Suppressor macrophage (primary cell): ENCODE results near the gene FYCO1.

Experiments
- DNase-seq, 4 experiments: peaks; one replicate each; pipeline ENCODE4 v3.0.0-alpha.2; 2020 to 2022

FYCO1 gene

DNA sequence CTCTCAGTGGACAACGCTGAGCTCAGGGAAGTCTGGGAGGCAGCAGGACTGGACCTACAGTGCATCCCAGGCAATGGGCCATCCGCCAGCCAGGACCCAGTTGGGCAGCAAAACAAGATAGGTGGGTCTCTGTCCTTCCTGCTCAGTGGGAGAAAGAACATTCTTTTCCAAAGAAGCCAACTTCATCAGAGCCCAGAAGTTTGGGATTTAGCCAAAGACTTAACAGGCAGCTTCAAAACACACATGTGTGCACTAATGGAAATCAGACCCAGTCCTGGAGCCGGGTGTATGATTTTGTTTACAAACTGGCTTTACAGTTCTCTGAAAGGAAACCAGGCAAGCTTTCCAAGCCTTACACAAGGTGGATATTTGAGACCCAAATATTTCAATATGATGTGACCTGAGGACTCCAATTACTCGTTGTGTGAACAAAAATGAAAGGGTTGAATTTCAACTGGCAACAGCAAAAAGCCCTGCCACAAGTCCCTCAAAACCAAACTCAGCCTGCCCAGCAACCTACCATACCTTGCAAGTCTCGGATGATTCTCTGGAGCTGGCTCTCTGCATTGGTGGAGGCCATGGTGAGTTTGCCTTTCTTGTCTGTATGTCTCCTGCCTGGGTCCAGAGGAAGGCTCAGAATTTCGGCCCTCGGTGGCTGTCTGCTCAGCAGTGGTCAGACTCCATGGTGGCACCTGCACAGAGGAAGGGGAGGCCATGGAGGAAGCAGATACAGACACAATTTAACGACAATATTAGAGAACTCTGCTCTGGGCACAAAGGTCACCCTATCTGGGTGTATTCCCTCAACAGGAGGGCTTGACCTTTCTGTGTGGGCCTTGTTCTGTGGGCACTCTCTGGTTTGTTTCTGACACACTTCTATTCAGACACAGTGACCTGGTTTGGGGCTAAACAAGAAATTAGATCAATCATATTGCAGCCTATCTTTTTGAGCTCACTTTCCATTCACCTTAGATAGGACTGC lies 11.0 kb downstream of the FYCO1 start:
- no peak for DNase-seq

DNA sequence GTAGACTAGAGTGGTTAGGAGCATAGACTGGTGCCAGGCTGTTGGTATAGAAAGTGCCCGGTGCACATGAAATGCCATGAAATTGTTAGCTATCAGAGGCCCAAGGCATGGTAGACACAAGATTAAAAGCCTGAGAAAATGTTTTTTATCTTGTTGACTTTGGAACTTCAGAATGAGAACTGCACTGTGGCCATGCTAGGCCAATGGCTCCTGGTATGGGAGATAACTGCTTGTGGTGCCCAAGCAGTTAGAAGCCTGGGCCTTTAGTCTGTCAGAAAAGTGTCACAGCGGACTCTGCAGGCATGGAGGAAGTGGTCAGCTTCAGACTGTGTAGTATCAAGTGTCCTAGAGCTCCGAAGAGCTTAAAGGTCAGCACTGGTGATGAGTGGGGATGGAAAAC lies 11.9 kb downstream of the FYCO1 start:
- DNase-seq = no peak

DNA sequence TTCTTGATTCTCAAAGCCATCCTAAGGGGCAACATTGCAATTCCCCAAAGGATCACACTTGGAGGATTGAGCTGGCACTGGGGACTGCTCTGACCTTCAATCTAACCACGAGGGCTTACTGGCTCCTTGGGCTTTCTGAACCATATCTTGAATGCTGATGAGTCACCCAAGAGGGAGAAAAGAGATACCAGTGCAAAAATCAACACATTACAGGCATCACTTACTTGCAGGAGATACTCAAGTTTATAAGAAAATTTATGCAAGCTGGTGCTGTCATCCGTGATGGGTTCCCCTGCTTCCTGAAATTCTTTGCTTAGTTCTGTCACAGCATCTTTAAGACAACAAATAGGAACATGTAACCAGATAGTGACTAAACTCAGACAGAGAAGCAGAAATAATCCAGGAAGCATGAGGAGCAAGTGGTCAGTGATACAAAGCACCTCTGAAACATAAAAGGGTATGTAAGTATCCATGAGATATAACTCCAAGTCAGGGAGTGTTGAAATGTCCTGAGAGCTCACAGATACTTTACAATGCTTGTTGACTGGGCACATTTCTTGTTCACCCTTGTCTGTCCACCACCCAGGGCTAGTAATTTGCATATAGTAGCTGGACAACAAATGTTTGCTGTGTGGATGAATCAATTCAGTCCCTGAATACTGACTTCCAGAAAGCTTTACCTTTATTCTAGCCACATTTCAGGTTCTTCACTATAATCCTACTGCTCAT lies 14.1 kb downstream of the FYCO1 start:
- DNase-seq = peak in 2 of 4 experiments; percentile 6 to 33

DNA sequence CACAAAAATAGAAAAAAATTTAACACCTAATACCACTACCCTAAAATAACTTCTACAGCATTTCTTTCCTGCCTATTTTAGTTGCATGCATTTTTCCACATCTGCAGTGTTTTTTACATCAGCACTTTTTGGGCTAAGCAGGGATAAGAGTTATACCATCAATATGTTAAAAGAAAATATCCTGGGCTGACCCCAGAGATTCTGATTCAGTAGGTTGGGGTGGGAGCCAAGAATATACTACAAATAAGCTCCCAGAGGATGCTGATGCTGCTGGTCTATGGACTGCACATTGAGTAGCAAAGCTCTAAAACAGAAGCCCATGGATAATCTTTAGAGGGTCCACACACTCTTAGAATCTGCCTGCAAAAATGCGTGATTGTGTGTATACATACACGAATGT lies 14.8 kb downstream of the FYCO1 start:
- no peak for DNase-seq

DNA sequence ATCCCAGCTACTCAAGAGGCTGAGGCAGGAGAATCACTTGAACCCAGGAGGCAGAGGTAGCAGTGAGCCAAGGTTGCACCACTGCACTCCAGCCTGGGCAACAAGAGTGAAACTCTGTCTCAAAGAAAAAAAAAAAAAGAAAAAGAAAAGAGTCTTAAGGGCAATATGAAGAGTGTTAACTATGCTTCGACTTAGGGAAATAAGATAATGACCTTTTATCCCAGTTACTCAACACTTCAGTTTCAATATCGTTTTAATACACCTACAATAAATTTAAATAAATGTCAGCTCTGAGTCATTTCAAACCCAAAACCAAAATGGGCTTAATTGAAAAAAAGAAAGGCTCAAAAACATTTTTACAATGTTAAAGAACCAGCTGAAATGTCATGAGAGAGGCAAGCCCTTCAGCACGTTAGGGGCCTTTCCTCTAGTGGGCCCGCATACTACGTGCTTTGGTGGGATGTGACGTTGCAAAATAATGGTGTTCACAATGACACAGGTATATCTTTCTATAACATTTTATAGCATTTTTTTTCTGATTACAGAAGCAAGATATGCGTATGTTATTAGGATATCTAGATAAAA lies 15.3 kb downstream of the FYCO1 start:
- DNase-seq = no peak

DNA sequence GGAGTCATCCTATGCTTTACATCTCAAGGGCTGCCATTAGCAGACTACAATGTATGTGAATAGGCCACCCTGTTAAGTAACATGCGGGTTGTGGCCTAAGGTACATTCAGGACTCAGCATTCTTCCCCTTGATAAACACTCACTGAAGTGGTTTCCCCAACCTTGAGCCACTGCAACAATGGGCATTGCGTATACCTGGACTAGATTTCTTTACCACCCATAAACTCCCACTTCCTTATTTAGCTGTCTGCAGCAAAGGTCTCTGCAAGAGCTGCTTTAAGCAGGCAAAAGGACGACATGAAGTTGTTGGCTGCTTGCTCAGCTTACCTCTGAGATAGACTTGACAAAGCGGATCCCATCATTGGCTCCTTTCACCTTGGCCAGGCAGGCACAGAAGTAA lies 16.2 kb downstream of the FYCO1 start:
- DNase-seq = no peak

DNA sequence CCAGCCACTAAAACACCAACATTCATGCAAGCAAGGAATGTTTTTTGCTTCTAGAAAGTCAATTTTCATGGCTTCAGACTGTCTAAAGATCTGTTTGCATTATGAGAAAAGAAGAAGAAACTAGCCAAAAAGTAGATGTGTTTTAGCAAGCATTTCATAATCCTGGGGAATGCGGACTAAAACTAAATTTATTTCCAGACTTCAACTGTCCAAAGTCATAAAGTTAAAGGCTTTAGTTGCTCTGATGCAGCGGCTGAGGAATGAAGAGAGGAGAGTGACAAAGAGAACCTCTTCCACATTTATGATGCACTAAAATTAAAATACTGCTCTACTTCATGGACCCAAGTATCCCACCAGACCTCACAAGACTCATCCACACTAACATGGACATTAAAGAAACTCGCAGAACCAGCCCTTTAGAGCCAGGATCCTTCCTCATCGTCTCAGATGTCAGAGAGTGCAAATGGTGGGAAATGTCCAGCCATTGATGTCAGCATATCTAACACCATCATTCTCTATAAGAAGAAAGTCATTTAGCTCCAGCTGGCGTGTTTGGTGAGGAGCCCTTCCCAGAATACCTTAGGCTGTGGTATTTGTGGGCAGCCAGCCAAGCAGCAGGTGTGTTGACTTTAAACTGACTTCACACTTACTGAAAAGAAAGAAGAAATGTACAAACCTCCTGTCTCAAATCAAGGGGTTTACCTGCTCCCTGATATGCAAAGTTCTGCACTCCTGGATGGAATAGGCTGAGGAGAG lies 17.4 kb downstream of the FYCO1 start:
- no peak for DNase-seq

DNA sequence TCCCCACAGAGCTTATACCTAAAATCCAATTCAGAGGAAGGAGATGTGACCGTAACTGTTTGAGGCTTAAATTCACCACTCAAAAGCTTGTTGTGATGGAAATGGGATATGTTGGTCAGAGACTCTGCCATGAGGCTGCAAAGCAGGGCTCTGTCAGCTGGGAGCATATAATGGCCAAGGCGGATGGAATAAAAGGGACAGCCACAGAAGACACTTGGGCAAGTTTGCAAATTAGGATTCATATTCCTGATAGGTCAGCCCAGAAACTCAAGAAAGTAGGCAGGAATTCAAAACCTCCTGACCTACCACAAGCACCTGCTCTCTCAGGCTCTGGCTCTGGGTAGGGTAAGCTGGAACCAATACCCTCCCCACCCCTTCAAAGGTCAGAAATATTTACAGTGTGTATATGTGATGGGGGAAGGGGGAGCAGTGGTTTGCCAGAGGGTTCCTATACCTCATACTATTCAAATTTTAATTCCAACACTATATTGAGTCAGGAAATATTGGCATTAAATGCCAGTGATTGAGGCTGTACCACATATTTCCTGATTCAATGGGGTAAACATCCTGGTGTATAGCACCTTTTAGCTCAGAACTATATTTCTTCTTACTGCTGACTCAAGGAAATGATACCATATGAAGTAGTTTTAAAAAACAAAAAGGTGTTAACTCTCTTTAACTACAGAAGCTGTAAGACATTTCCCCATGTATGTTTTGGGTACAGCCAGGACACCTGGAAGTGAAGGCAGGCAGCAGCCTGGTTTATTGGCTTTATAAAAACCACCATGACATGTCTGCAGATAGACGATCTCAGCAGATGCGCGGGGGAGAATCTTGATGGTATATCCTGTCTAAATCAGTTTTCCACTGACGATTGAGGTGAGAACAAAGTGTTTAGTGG lies 19.2 kb downstream of the FYCO1 start:
- DNase-seq = no peak

DNA sequence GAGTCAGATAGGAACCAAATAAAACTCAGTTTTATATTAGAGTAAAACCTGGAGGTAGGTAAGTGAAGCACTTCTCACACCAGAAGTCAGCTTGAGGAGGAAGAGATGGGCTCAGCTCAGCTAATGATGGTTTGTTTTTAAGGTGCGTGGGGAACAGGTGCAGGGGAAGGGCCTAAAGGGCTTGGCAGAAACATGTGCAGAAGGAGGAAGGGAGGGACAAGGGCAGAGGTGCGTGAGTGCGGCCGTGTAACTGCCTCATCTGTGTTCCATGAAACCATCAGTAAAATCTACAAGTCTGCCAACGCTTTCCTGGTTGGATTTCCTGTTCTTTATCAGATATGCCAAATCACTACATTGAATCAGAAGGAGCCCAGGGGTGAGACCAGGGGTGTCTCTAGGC lies 19.9 kb downstream of the FYCO1 start:
- no peak for DNase-seq

DNA sequence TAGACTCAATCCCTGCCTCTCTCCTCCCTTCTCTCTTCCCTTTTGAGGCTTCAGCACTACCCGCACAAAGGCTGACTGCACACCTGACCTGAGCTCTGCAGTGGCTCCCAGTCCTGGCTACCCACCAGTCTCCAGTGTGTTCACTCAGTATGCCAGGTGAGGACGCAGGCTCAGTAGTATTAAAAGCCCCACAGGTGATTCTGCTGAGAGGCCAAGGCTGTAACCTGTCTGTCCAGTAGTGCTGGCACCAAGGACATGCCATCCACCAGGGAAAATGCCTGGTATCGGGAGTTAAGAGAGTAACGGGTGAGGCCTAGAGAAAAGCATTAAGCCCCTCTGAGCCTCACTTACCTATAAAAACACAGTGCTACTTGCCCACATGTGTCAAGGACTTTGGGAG lies 20.9 kb downstream of the FYCO1 start:
- DNase-seq = no peak

DNA sequence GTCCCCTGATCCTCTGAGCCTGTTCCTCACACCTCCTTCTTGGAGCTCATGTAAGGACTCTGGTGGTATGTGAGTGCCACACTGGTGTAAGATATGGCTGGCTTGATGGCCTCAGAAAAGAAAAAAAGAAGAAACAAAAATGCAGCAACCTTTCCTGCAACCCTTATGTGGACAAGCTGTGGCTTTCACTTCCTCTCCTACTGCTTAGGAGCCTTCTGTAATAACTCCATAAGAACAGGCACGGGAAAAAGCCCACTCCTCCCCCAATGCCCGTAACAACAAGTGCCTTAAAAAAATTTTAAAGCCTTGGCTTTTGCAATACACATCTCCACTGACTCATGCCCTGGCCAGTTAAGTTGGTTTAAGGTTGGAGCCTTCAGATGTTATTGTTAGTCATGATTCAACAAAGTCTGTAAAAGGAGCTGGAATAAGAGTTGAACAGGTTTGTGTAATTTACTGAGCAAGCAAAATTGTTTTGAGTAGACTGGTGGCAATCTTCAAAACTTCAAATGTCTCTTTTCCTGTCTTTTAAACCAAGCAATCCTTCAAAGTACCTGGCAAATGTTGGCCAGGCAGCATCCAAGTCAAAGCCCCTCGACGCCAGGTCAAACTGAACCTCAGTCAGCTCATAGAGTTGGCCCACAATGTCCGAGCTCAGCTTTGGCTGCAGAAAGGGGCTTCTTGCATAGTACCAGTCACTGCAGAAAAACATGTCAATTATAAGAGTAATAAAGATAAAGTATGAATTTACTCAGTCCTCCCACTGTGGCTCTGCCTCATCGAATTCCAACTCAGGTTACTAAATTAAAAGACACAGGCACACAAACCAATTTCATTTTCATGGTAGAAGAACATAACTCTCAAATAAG lies 22.9 kb downstream of the FYCO1 start:
- DNase-seq = peak; percentile 86 to 96 (median 92)

DNA sequence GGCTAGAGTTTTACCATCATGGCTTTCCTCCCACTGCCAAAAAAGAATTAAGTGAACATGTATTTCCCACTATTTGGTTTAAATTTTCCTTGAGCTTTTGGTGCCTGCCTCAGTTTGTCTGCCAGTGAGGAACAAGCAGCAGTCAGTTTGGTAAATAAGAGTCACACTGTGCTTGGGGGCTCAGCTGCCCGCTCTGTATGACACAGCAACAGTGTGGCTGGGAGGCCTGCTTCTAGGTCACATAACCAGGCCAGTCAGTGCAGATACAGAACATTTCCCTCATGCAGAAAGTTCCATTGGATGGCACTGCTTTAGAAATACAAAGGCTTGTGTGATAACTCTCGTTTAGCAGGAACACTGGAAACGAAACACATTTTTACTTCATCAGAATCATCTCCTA lies 25.7 kb downstream of the FYCO1 start:
- no peak for DNase-seq

DNA sequence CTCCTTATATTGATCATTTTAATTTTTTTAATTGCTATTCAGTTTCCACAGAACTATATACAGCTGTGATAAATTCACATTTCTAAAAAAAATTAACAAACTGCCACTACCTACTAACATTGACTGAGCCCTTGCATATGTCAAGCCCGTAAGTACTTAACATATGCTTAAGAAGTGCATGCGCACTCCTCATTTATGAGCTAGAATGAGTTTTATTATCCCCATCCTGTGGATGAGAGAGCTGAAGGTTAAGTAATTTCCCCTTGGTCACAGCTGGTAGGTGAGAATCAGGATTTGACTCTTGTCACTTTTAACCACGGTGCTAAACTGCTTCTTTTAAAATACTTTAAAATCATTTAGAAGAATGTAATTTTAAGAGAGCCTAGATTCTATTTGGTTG lies 26.5 kb downstream of the FYCO1 start:
- DNase-seq = no peak

DNA sequence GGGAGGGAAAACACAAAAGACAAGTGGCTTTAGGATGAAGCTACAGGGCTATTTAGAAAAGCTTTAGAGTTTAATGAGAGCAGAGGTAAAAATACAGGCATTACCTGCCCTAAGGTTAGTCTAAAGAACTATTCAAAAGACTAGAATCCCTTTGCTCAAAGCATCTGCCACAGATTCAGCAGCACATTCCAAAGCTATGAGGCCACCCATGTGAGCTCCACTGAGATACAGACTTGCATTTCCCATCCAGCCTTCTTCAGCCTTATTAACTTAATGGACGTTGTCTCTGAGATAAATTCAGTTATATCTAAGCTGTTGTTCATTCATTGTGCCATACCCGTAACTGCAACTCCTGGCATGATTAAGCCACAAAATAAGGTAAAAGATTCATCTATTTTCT lies 26.9 kb downstream of the FYCO1 start:
- no peak for DNase-seq

DNA sequence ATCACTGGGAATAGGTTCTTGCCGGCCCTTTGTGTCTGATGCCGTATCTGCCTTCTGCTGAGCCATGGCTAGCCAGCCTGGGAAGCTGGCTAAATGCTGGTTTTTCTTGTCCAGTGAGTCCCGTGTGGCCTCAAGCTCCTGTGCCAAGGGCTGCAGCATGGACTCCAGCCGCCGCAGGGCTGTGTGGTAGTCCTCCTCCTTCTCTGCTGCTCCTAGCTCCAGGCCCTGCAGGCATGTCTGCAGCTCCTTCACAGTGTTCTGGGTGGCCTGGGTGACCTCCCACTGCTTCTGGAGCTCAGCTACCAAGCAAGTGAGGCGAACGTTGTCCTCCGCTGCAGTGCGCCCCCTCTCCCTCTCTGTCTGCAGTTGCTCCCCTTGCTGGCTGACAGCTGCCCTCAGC lies 27.5 kb downstream of the FYCO1 start:
- DNase-seq = no peak

DNA sequence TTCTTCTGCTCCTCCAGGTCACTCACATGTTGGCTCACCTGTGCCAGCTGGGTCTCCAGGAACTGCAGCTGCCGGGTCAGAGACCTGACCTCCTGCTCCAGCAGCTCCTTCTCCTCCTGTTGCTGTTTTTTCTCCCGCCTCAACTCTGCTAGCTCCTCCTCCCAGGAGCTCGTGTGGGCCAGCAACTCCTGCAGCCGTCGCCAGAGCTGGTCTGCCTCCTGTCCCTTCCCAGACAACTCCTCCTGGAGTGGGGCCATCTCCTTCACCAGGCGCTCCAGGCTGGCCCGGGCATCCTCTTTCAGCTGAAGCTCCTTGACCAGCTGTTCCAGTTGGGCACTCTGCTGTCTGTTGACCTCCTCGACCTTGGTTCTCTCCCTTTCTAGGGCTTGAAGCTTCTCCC lies 27.9 kb downstream of the FYCO1 start:
- DNase-seq = no peak

DNA sequence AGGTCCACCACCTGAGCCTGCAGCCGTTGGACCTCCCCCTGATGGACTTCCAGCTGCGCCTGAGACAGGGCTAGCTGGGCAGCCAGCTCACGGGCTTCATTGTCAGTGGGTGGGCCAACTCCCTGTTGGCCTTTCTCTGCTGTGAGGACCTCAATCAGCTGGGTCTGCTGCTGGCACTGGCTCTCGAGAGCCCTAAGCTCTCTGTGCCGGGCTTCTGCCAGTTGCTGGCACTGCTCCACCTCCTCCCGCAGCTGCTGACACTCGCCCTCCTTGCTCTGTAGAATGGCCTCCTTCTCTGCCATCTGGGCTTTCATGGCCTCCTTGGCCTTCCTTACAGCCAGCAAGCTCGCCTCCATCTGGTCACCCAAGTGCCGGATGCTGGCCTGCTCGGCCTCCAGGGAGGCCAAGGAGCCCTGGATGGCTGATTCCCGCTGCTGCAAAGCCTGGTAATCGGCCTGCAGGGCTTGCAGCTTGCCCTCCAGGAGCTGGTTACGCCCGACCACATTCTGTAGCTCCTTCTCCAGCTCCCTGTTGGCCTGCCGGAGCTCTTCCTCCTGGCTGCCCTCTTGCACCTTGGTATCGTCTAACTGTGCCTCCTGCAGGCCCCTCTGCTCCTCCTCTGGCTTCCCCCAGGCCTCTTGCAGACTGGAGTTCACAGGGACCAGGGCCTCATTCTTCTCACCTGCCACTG lies 28.5 kb downstream of the FYCO1 start:
- DNase-seq = no peak

DNA sequence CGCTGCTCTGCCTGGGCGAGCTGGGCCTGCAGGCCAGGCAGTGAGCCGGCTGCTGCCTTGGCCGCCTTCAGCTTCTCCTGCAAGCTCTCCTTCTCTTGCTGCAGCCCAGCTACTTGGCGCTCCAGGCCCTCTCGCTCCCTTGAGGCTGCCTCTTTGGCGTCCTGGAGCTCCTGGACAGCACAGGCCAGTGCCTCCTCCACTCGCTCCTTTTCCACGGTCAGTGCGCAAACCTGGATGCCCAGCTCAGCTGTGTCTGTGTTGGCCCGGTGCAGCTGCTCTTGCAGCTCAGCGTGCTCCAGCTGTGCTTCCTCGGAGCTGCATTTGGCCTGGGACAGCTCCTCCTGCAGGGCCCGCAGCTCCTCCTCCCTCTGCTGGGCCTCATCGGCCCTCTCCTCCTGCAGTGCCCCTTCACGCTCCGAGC lies 29.2 kb downstream of the FYCO1 start:
- no peak for DNase-seq

DNA sequence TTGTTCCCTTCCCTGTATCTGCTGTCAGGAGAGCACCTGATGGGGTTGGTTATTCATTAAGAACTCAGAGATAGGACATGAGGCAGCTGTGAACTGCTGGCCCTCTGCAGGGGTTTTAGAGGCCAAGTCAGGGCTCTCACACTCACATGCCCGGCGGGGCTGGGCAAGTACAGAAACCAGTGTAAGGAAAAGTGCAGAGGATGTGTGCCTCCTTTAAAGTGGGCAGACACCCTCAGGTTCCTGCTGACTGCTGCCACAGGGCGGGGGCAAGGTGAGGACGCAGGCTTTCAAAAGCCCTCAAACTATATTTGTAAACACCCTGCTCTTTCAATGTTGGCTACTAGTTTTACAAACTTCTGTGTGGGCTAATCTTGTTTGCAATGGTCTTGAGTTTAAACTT lies 30.0 kb downstream of the FYCO1 start:
- DNase-seq = no peak

DNA sequence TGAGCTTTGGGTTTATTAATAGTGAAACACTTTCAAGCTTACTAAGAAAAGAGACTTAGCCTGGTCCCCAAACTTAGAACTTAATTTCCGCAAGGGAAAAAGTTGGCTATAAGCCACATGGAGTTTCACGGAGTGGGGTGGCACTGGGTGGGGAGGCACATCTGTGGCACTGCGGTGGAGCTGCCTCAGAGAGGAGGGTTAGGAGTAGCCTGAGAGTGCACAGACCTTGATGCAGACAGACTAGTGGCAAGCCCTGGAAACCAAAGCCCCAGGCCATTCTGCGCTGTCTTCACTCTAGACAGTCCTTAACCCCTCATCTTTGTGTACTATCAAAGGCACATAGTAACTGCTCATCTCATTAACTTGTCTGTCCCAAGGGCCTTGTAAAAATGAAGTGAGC lies 30.4 kb downstream of the FYCO1 start:
- no peak for DNase-seq
